Spinal cord (tissue), 10 donors: Measurements from ENCODE around the gene ANKS1B. TPM values are rescaled to one million over a fixed set of nuclear protein-coding genes. Genes with fewer than 3 reads are reported as not detected.

Source experiments
- DNase-seq, 6 donors: peaks; one replicate each; pipeline versions ENCODE4 v3.0.0 to v3.0.0-alpha.2; 2013 to 2015; ENCODE audit warnings: low spot score in 6 of 6, low read depth in 4 of 6
- H3K27ac ChIP-seq: one replicate; pipeline ENCODE4 v1.5.1; 2013; ENCODE audit warnings: low read depth, low read length, control low read depth
- H3K27me3 ChIP-seq: one replicate; pipeline ENCODE4 v1.6.1; 2013; ENCODE audit warnings: low read length; ENCODE audit not compliant: control insufficient read depth, insufficient read depth
- H3K36me3 ChIP-seq: one replicate; pipeline ENCODE4 v1.6.1; 2013; ENCODE audit warnings: low read length; ENCODE audit not compliant: control insufficient read depth, insufficient read depth
- H3K4me1 ChIP-seq: one replicate; pipeline ENCODE4 v1.6.1; 2013; ENCODE audit warnings: low read length; ENCODE audit not compliant: control insufficient read depth, insufficient read depth
- H3K4me3 ChIP-seq: one replicate; pipeline ENCODE4 v1.5.1; 2013; ENCODE audit warnings: low read depth, low read length, control low read depth
- H3K9me3 ChIP-seq: one replicate; pipeline ENCODE4 v1.6.1; 2013; ENCODE audit warnings: low read length; ENCODE audit not compliant: control insufficient read depth, insufficient read depth
- WGBS: methylation state at CpG from one replicate; pipeline ENCODE4 v1.1.5; 2013; ENCODE audit warnings: missing lambda C conversion rate; ENCODE audit not compliant: insufficient coverage; 5-methylcytosine and 5-hydroxymethylcytosine counted together
- polyA plus RNA-seq, 2 donors: library from polyadenylated mRNA; unstranded; fragments of 120-200 nt; gene quantifications; one replicate each; pipeline ENCODE4 v1.2.1, GENCODE V29; 2013; ENCODE audit not compliant: insufficient read length in 2 of 2
- total RNA-seq, 2 donors: library from RNA; depleted of rRNA in 1 of 2; stranded (reverse); fragments of 120-200 nt in 1 of 2; fragments of >200 nt in 1 of 2; gene quantifications; one replicate each; pipeline versions ENCODE4 v1.2.3 to v1.2.4, GENCODE V29; 2013 to 2014
- donor health status: healthy.

ANKS1B gene
- total and polyA plus RNA-seq, 4 donors, result 89.5 to 131 (median 108) TPM

DNA sequence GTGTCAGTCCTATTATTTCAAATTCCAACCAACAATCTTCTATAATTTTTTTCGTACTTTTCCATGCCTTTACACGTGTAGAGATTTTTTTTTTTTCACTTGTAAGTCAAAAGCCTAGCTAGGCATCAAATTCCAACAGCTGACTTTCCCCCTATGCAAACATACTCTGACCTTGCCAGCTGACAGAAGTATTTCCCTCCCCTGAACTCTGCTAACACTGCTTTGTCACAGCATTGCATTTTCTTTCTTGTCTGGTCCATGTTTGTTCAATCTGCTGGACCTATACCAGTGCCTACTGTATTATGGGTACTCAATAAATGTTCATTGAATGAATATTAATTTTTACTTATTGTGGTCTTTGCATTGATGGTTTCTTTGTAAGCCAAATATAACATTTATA, 772.5 kb downstream of the ANKS1B start:
- H3K4me3 ChIP-seq, result no peak overlapping the region
- H3K36me3 ChIP-seq, result no peaks in the 10 kb centered on the region
- H3K27ac ChIP-seq, result no peak overlapping the region
- H3K27me3 ChIP-seq, result no peaks in the 10 kb centered on the region
- DNase-seq, result no peak
- peaks cover 1% of the 10 kb centered on the region for H3K9me3 ChIP-seq
- no CpG with 5 or more reads among the region's 2 CpGs for WGBS
- no peaks in the 10 kb centered on the region for H3K4me1 ChIP-seq

DNA sequence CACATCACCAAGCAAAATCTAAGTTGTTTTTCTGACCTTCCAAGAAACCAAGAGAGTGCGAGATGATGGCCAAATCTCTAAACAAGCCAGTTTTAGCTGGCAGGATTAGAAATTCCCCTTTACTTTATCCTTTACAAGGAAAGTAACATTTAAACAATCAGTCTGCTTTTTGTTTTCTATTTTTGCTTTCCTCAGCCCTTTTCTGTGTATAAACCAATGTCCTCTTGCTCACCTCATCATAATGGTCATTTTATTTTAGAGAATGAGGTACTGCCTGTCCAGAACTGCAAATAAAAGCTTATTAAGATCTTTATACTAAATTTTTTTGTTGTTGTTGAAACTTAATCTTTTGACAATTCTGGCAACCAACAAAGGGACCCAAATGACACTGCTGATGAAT, 779.6 kb downstream of the ANKS1B start:
- WGBS, result 100% methylated on average over 1 of the region's 1 CpG
- no peak overlapping the region for H3K4me3 ChIP-seq
- no peaks in the 10 kb centered on the region for H3K36me3 ChIP-seq
- no peak for DNase-seq
- no peak overlapping the region for H3K27ac ChIP-seq
- H3K4me1 ChIP-seq, result no peaks in the 10 kb centered on the region
- H3K27me3 ChIP-seq, result no peaks in the 10 kb centered on the region
- no peaks in the 10 kb centered on the region for H3K9me3 ChIP-seq

DNA sequence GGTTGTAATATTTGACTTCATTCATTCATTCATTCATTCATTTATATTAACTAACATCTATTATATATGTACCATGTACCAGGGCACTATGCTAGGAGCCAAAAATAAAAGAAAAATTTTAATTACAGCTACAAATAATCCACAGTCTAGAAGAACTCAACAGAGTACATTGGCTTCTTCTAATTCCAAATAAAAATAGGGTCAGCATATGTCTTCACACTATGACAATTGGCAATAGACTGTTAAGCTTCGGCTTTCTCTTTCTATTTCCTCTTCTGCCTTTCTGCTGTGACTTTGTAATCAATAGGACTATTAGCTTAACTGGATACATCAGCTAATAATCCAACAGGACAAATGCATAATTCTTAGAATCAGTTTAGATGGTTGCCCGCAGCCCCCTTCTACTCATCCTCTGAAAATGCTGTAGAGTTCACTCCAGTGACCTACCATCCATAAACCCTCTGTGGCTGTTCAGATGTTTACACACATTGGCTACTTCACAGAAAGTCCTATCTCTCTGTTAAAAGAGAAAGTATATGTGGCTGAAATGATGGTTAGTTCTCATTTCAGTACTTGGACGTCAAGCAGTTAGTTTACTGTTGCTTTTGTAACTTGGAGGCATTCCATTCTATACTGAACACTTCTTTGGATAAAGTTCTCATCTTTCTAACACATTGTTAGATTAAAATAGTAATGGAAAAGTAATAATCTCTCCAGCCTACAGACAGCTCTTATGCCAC, 782.7 kb downstream of the ANKS1B start:
- H3K4me3 ChIP-seq, result no peak overlapping the region
- H3K36me3 ChIP-seq, result no peaks in the 10 kb centered on the region
- H3K27me3 ChIP-seq, result no peaks in the 10 kb centered on the region
- WGBS, result 92% methylated on average over 2 of the region's 3 CpGs
- DNase-seq, result no peak
- H3K4me1 ChIP-seq, result no peaks in the 10 kb centered on the region
- H3K27ac ChIP-seq, result no peak overlapping the region
- H3K9me3 ChIP-seq, result no peaks in the 10 kb centered on the region

GRCh38 chr12:99200711-99201384, 783.9 kb downstream of the ANKS1B start:
- Histone ChIP-seq H3K36me3 (no peaks in the 10 kb centered on the region), H3K4me3 (no peak overlapping the region), H3K27me3 (no peaks in the 10 kb centered on the region), H3K4me1 (no peaks in the 10 kb centered on the region), H3K9me3 (no peaks in the 10 kb centered on the region), H3K27ac (no peak overlapping the region)
- no peak for DNase-seq
- 0% methylated on average over 1 of the region's 1 CpG for WGBS

GRCh38 chr12:99195474-99195873, 789.3 kb downstream of the ANKS1B start:
- no peak overlapping the region for H3K4me3 ChIP-seq
- H3K4me1 ChIP-seq, result no peaks in the 10 kb centered on the region
- no CpG with 5 or more reads among the region's 1 CpG for WGBS
- peak in 1 of 6 donors; percentile 29 for DNase-seq
- H3K27me3 ChIP-seq, result no peaks in the 10 kb centered on the region
- no peaks in the 10 kb centered on the region for H3K9me3 ChIP-seq
- no peak overlapping the region for H3K27ac ChIP-seq
- no peaks in the 10 kb centered on the region for H3K36me3 ChIP-seq

DNA sequence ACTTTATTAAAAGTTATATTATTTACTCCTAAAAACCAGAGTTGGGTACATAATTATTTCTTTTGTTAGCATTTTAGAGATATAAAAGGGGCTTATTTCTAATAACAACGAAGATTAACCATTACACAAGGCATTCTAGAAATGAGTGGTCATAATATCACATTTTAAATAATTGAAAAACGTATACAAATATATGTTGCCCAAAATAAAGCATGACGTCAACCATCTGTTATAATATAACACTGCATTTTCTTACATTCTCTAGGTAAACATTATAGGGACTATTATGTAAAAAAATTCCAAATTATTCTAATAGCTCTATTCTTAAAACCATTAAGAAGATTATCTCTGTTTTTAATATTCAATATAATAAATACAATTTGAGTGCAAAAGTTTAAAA, 792.2 kb downstream of the ANKS1B start:
- no peaks in the 10 kb centered on the region for H3K36me3 ChIP-seq
- no peaks in the 10 kb centered on the region for H3K27me3 ChIP-seq
- DNase-seq, result no peak
- peaks cover under 1% of the 10 kb centered on the region for H3K9me3 ChIP-seq
- no CpG with 5 or more reads among the region's 3 CpGs for WGBS
- H3K4me1 ChIP-seq, result no peaks in the 10 kb centered on the region
- H3K4me3 ChIP-seq, result no peak overlapping the region
- no peak overlapping the region for H3K27ac ChIP-seq

DNA sequence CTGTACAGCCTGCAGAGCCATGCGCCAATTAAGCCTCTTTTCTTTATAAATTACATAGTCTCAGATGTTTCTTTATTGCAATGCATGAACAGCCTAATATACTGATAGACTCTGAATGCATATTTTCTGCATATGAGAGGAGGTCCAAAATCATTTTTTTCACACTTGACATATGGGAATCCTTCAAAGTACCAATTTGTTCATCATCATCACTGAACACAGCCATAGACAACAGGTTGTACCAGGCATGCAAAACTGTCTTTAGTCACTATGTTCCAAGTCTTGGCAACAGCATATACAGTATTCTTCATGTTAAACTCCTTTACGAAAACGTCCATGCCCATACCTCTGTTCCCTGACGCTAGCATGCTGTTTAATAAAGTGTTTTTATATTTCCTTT, 807.9 kb downstream of the ANKS1B start:
- H3K27me3 ChIP-seq, result no peaks in the 10 kb centered on the region

GRCh38 chr12:99170461-99170860, 814.3 kb downstream of the ANKS1B start:
- H3K36me3 ChIP-seq, result no peaks in the 10 kb centered on the region
- no peak overlapping the region for H3K27ac ChIP-seq
- no peak overlapping the region for H3K4me3 ChIP-seq
- H3K9me3 ChIP-seq, result no peaks in the 10 kb centered on the region
- H3K27me3 ChIP-seq, result no peaks in the 10 kb centered on the region
- DNase-seq, result no peak
- no peaks in the 10 kb centered on the region for H3K4me1 ChIP-seq
- no CpG with 5 or more reads among the region's 5 CpGs for WGBS

More for the DNA sequence above, 807.9 kb downstream of the ANKS1B start:
- Histone ChIP-seq H3K4me1 (no peaks in the 10 kb centered on the region), H3K27ac (no peak overlapping the region), H3K36me3 (no peaks in the 10 kb centered on the region), H3K9me3 (no peaks in the 10 kb centered on the region), H3K4me3 (no peak overlapping the region)
- no CpG with 5 or more reads among the region's 4 CpGs for WGBS
- peak in 1 of 6 donors; percentile 58 for DNase-seq

GRCh38 chr12:99170037-99170436, 814.7 kb downstream of the ANKS1B start:
- Histone ChIP-seq H3K9me3 (no peaks in the 10 kb centered on the region), H3K4me1 (no peaks in the 10 kb centered on the region), H3K27ac (no peak overlapping the region), H3K36me3 (no peaks in the 10 kb centered on the region), H3K4me3 (no peak overlapping the region), H3K27me3 (no peaks in the 10 kb centered on the region)
- DNase-seq, result peak in 1 of 6 donors; percentile 31
- no CpG with 5 or more reads among the region's 2 CpGs for WGBS

DNA sequence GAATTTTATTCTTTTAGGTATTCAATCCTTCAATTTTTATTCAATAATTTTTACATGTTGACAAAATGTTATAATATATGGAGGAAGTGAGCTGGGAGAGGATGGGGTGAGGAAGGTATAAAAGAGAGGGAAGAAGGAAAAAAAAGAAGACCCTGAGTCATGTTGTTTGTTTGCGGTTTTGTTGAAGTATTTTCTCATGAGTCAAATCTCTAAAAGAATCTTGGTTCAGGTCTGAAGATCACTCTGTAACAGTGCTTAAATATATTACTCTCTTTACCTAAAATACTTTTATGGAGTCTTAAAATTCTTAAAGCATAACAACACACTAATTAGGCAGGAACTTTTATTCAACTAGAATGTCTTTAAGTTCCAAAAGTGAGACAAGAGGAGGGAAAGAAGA, 826.8 kb downstream of the ANKS1B start:
- H3K27me3 ChIP-seq, result no peaks in the 10 kb centered on the region
- no peak overlapping the region for H3K4me3 ChIP-seq
- no peaks in the 10 kb centered on the region for H3K36me3 ChIP-seq
- H3K27ac ChIP-seq, result no peak overlapping the region
- no peak for DNase-seq
- no peaks in the 10 kb centered on the region for H3K4me1 ChIP-seq
- H3K9me3 ChIP-seq, result peaks cover 2% of the 10 kb centered on the region
- no CpG with 5 or more reads among the region's 1 CpG for WGBS
